Activated CD4-positive, alpha-beta T cell treated with anti-CD3 and anti-CD28 coated beads, Interleukin-2, amount 50 U/mL, for 24 hours (primary cell): Measurements from ENCODE around the gene DHRS7.
"Not testable (repeated sequence)": the region's sequence is repeated elsewhere in the genome, so short reads cannot be mapped to it uniquely, and the experiment has no call there.

Source experiments
- DNase-seq, 2 donors: peaks; one replicate each; pipeline ENCODE4 v3.0.0-alpha.2; 2020; ENCODE audit warnings: low read depth in 1 of 2, low spot score in 1 of 2

Gene DHRS7

GRCh38 chr14:60151715-60152114 lies 13.5 kb downstream of the DHRS7 start:
- DNase-seq: peak; percentile 21 to 56

GRCh38 chr14:60134702-60135101 lies 30.5 kb downstream of the DHRS7 start:
- DNase-seq: no peak

- no peak for DNase-seq
Measured at GRCh38 chr14:60133487-60133886, 31.7 kb downstream of the DHRS7 start.

- no peak for DNase-seq
Measured at GRCh38 chr14:60125918-60126317, 39.3 kb downstream of the DHRS7 start.

- DNase-seq: no peak
Measured at GRCh38 chr14:60116181-60116580, 49.0 kb downstream of the DHRS7 start.

- DNase-seq: no peak
Measured at GRCh38 chr14:60114881-60115280, 50.3 kb downstream of the DHRS7 start.

GRCh38 chr14:60111732-60112131 lies 53.5 kb downstream of the DHRS7 start:
- DNase-seq: no peak

- no peak for DNase-seq
Measured at GRCh38 chr14:60107477-60107876, 57.7 kb downstream of the DHRS7 start.

GRCh38 chr14:60106339-60106738 lies 58.9 kb downstream of the DHRS7 start:
- no peak for DNase-seq

- no peak for DNase-seq
Measured at GRCh38 chr14:60102389-60102788, 62.8 kb downstream of the DHRS7 start.

- DNase-seq: no peak
Measured at GRCh38 chr14:60101786-60102185, 63.4 kb downstream of the DHRS7 start.

- not testable (repeated sequence) for DNase-seq
Measured at GRCh38 chr14:60099855-60100254, 65.3 kb downstream of the DHRS7 start.

GRCh38 chr14:60097974-60098373 lies 67.2 kb downstream of the DHRS7 start:
- no peak for DNase-seq

- no peak for DNase-seq
Measured at GRCh38 chr14:60095781-60096450, 69.3 kb downstream of the DHRS7 start.

- no peak for DNase-seq
Measured at GRCh38 chr14:60095231-60095630, 70.0 kb downstream of the DHRS7 start.

GRCh38 chr14:60094306-60094897 lies 70.8 kb downstream of the DHRS7 start:
- no peak for DNase-seq
